HepG2 (cell line): ENCODE measurements around the gene CFAP300. TPM values are rescaled to one million over a fixed set of nuclear protein-coding genes. Genes with fewer than 3 reads are reported as not detected.

Experiments
- ADNP ChIP-seq: sonication (generic); formaldehyde crosslinking; IDR thresholded peaks from 2 replicates; pipeline ENCODE4 v1.4.0; 2020; ENCODE audit warnings: missing genetic modification reagents
- E2F1 ChIP-seq: sonication (generic); formaldehyde crosslinking; IDR thresholded peaks from 2 replicates; pipeline ENCODE4 v1.5.0; 2020; ENCODE audit warnings: missing genetic modification reagents
- FIP1L1 ChIP-seq: fragments of 200-400 bp; formaldehyde crosslinking; IDR thresholded peaks from 2 replicates; pipeline ENCODE4 v1.6.1; 2018; ENCODE audit warnings: low read depth, mild to moderate bottlenecking, low read length, moderate library complexity, borderline replicate concordance; ENCODE audit not compliant: insufficient read depth
- FOXA3 ChIP-seq: IDR thresholded peaks from 2 replicates; pipeline ENCODE4 v1.6.1; 2016; ENCODE audit warnings: missing genetic modification reagents, missing compliant biosample characterization
- GPN1 ChIP-seq: sonication (generic); formaldehyde crosslinking; IDR thresholded peaks from 2 replicates; pipeline ENCODE4 v1.5.1; 2020; ENCODE audit warnings: missing genetic modification reagents, borderline replicate concordance
- HOXA5 ChIP-seq: sonication (generic); formaldehyde crosslinking; IDR thresholded peaks from 2 replicates; pipeline ENCODE4 v1.4.0; 2020; ENCODE audit warnings: missing genetic modification reagents
- JDP2 ChIP-seq: sonication (generic); formaldehyde crosslinking; IDR thresholded peaks from 2 replicates; pipeline ENCODE4 v1.8.1; 2022; ENCODE audit warnings: missing genetic modification reagents, borderline replicate concordance
- KAT8 ChIP-seq: IDR thresholded peaks from 2 replicates; pipeline ENCODE4 v1.6.1; 2016; ENCODE audit warnings: missing genetic modification reagents, missing compliant biosample characterization
- KLF6 ChIP-seq: IDR thresholded peaks from 2 replicates; pipeline ENCODE4 v1.8.0; 2016; ENCODE audit warnings: missing biosample characterization, missing genetic modification reagents
- MED13 ChIP-seq: sonication (generic); formaldehyde crosslinking; IDR thresholded peaks from 2 replicates; pipeline ENCODE4 v1.5.0; 2020; ENCODE audit warnings: missing genetic modification reagents
- MTF2 ChIP-seq: sonication (generic); formaldehyde crosslinking; IDR thresholded peaks from 2 replicates; pipeline ENCODE4 v1.5.0; 2020; ENCODE audit warnings: missing genetic modification reagents, borderline replicate concordance
- REL ChIP-seq: sonication (generic); formaldehyde crosslinking; conservative IDR thresholded peaks from 2 replicates; pipeline ENCODE4 v1.8.0; 2022; ENCODE audit warnings: mild to moderate bottlenecking, missing genetic modification reagents, moderate library complexity
- RFX5 ChIP-seq: IDR thresholded peaks from 2 replicates; pipeline ENCODE4 v1.6.1; 2011; ENCODE audit warnings: low read depth, low read length, improper control_type of control experiment
- RXRB ChIP-seq: IDR thresholded peaks from 2 replicates; pipeline ENCODE4 v1.6.1; 2016; ENCODE audit warnings: borderline replicate concordance, missing genetic modification reagents, missing compliant biosample characterization
- SMYD3 ChIP-seq: sonication (generic); formaldehyde crosslinking; IDR thresholded peaks from 2 replicates; pipeline ENCODE4 v1.8.1; 2023; ENCODE audit warnings: mild to moderate bottlenecking, missing genetic modification reagents
- TCF12 ChIP-seq, 2 experiments: fragments of 450-650 bp in 1 of 2; sonication (generic) in 1 of 2; formaldehyde crosslinking in 1 of 2; IDR thresholded peaks; 2 replicates each; pipeline versions ENCODE4 v1.6.1 to v1.8.0; 2017 to 2022; ENCODE audit warnings: antibody characterized with exemption in 1 of 2, mild to moderate bottlenecking in 1 of 2, missing genetic modification reagents in 1 of 2, moderate library complexity in 1 of 2
- TEF ChIP-seq: sonication (generic); formaldehyde crosslinking; IDR thresholded peaks from 2 replicates; pipeline ENCODE4 v1.5.0; 2020; ENCODE audit warnings: missing genetic modification reagents
- ZBTB38 ChIP-seq: sonication (generic); formaldehyde crosslinking; IDR thresholded peaks from 2 replicates; pipeline ENCODE4 v1.5.1; 2020; ENCODE audit warnings: mild to moderate bottlenecking, missing genetic modification reagents
- ZFP1 ChIP-seq: IDR thresholded peaks from 2 replicates; pipeline ENCODE4 v1.6.1; 2016
- ZFY ChIP-seq: sonication (generic); formaldehyde crosslinking; IDR thresholded peaks from 2 replicates; pipeline ENCODE4 v1.4.0; 2020; ENCODE audit warnings: missing genetic modification reagents
- ZMAT5 ChIP-seq: sonication (generic); formaldehyde crosslinking; IDR thresholded peaks from 2 replicates; pipeline ENCODE4 v1.5.0; 2020; ENCODE audit warnings: mild to moderate bottlenecking, low read depth, missing genetic modification reagents, borderline replicate concordance
- ZNF30 ChIP-seq: sonication (generic); formaldehyde crosslinking; IDR thresholded peaks from 2 replicates; pipeline ENCODE4 v1.5.0; 2020; ENCODE audit warnings: mild to moderate bottlenecking, missing genetic modification reagents
- ZNF703 ChIP-seq: sonication (generic); formaldehyde crosslinking; IDR thresholded peaks from 2 replicates; pipeline ENCODE4 v1.5.1; 2020; ENCODE audit warnings: missing genetic modification reagents, mild to moderate bottlenecking, moderate library complexity, borderline replicate concordance
- ZSCAN21 ChIP-seq: sonication (generic); formaldehyde crosslinking; IDR thresholded peaks from 2 replicates; pipeline ENCODE4 v1.8.0; 2022; ENCODE audit warnings: mild to moderate bottlenecking, missing genetic modification reagents, moderate library complexity, borderline replicate concordance
- ZXDC ChIP-seq: sonication (generic); formaldehyde crosslinking; IDR thresholded peaks from 2 replicates; pipeline ENCODE4 v1.5.0; 2020; ENCODE audit warnings: mild to moderate bottlenecking, missing genetic modification reagents
- polyA plus RNA-seq, 8 experiments: library from polyadenylated mRNA; depleted of rRNA in 3 of 8; stranded (reverse) in 7 of 8; unstranded in 1 of 8; fragments of >200 nt; fragmentation: Illumina TruSeq in 4 of 8; extraction: Trizol in 4 of 8; gene quantifications; 2 replicates each; pipeline versions ENCODE4 v1.2.1 to v1.2.3, GENCODE V29; 2011 to 2016; ENCODE audit warnings: low read depth in 4 of 8, missing spikeins in 1 of 8, mixed read lengths in 1 of 8; ENCODE audit not compliant: insufficient read depth in 1 of 8
- total RNA-seq, 5 experiments: library from RNA; depleted of rRNA; stranded (reverse); fragments of >200 nt; fragmentation: Illumina TruSeq; extraction: Trizol; gene quantifications; 2 replicates each; pipeline ENCODE4 v1.2.3, GENCODE V29; 2016; ENCODE audit warnings: low read depth in 1 of 5

CFAP300 gene
- total and polyA plus RNA-seq, 2 of the 13 experiments (the other 11 are each of a cell fraction or from before 2014, with no cell fraction given) = not detected

- TF ChIP-seq RFX5 (no peak), ZFP1 (CRISPR knock-in tag) (no peak; the same call in 1 of the 2 replicates), ZNF703 (CRISPR knock-in tag) (peak; percentile 77; the same call in 1 of the 2 replicates), FIP1L1 (peak; percentile 84; the same call in 1 of the 2 replicates), REL (CRISPR knock-in tag) (peak; percentile 71; the same call in 1 of the 2 replicates), RXRB (CRISPR knock-in tag) (0 out of 2 replicates have a peak, but pooled peaks have one; percentile 14), KAT8 (CRISPR knock-in tag) (peak; percentile 58; the same call in 1 of the 2 replicates), HOXA5 (peak; percentile 30; the same call in 1 of the 2 replicates), SMYD3 (CRISPR knock-in tag) (peak; percentile 78; the same call in 1 of the 2 replicates), ZXDC (peak; percentile 57; the same call in 1 of the 2 replicates), ZFY (CRISPR knock-in tag) (peak; percentile 86), MED13 (CRISPR knock-in tag) (peak; percentile 71; the same call in 1 of the 2 replicates), ZSCAN21 (CRISPR knock-in tag) (peak; percentile 84), TCF12 (IDR thresholded peaks at IDR 0.05) (no peak), TCF12 (CRISPR knock-in tag; IDR thresholded peaks at IDR 0.05) (0 out of 2 replicates have a peak, but pooled peaks have one; percentile 30), GPN1 (CRISPR knock-in tag) (0 out of 2 replicates have a peak, but pooled peaks have one; percentile 29), KLF6 (0 out of 2 replicates have a peak, but pooled peaks have one; percentile 78), E2F1 (CRISPR knock-in tag) (peak; percentile 82), ADNP (CRISPR knock-in tag) (0 out of 2 replicates have a peak, but pooled peaks have one; percentile 41), FOXA3 (CRISPR knock-in tag) (peak; percentile 69), MTF2 (CRISPR knock-in tag) (peak; percentile 78; the same call in 1 of the 2 replicates), JDP2 (CRISPR knock-in tag) (peak; percentile 48; the same call in 1 of the 2 replicates), TEF (CRISPR knock-in tag) (peak; percentile 80), ZNF30 (CRISPR knock-in tag) (no peak), ZMAT5 (CRISPR knock-in tag) (no peak), ZBTB38 (CRISPR knock-in tag) (peak; percentile 89; the same call in 1 of the 2 replicates)
These were observed 62.9 kb downstream of the CFAP300 start, which contains the start of gene YAP1 (continued) for GRCh38 chr11:102109896-102110760.
